EH (cell line): ENCODE data around the gene VLDLR.
A peak's percentile ranks its signal among the peaks of the same experiment; 100 is the strongest.

Experiments
- DNase-seq: peaks from one replicate; pipeline ENCODE4 v3.0.0-alpha.2; 2015; ENCODE audit warnings: low read depth

Gene VLDLR

DNA sequence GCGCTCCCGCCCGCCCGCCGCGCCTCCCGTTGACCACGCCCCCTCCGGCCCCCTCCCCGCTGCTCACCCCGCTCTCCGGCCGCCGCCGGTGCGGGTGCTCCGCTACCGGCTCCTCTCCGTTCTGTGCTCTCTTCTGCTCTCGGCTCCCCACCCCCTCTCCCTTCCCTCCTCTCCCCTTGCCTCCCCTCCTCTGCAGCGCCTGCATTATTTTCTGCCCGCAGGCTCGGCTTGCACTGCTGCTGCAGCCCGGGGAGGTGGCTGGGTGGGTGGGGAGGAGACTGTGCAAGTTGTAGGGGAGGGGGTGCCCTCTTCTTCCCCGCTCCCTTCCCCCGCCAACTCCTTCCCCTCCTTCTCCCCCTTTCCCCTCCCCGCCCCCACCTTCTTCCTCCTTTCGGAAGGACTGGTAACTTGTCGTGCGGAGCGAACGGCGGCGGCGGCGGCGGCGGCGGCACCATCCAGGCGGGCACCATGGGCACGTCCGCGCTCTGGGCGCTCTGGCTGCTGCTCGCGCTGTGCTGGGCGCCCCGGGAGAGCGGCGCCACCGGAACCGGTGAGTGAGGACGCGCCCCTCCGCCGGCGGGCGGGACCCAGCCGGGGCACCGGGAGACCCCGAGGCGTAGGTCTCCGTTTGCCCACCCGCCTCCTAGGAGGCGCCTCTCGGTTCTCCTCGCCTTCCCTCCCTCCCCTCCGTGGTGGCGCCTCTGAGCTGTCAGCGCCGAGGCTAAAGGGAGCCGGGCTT, at the start of gene VLDLR:
Gene VLDLR, plus strand, starts transcription at position 66 of the 739 bp plus-strand sequence. Its CDS starts 403 bp downstream, at position 469.
- peak; percentile 51 for DNase-seq

GRCh38 chr9:2574203-2574602, 47.4 kb upstream of the VLDLR start:
- DNase-seq, result peak; percentile 84

DNA sequence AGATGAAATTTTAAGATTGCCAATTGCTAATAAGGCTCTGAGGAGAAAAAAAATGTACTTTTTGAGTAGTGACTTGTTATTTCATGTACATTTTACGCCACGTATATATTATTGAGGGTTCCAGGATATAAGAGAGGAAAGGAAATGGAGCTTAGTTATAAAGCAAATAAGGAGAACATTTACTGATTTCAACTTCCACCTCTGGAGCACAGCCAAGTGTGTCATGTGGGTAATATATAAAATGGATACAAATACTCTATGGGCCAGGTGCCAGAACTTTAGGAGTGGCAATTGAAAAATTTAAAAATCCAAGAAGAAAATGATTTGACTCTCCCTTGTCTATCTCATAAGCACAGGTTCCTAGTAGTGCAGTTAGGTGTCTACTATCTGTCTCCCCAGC, 45.0 kb upstream of the VLDLR start:
- DNase-seq, result no peak

GRCh38 chr9:2583308-2584013, 38.1 kb upstream of the VLDLR start:
- DNase-seq, result no peak

GRCh38 chr9:2591967-2592366, 29.6 kb upstream of the VLDLR start:
- DNase-seq, result no peak

- no peak for DNase-seq
Observed at GRCh38 chr9:2593744-2594143, 27.8 kb upstream of the VLDLR start.

DNA sequence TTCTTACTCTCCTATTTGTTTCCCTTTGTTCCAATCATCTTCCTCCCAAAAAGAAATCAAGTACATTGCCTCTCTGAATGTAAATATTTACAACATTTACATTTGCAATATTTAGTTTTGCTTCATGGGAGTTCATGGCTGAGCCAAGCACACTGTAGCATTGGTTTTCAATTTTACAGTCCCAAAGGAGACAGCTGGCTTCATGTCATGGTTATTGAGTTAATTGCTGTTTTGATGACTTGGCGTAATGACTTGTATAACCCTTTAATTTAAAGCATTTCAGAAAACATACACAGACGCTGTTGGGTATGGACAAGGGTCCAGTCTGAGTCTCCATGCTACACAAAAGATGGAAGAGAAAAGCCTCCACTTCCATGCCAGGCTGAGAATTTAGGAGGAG, 25.6 kb upstream of the VLDLR start:
- no peak for DNase-seq

GRCh38 chr9:2597483-2597882, 24.1 kb upstream of the VLDLR start:
- peak; percentile 58 for DNase-seq

DNA sequence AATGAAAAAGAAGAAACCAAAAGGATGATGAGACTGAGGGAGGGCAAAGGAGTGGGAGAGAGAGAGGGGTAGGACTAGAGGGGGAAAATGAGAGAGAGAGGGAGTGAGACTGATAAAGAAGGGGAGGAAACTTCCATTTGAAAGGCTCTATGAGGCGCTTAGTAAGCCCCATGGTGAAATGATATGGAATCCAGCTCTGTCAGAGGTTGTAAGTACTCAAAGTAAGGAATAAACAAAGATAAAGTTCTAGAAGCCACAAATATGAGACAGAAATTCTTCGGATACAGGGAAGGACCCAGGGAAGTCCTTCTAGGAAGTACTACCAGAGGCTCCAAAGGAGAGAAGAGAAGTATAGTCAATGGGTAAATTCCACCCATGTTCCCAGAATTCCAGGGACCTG, 21.7 kb upstream of the VLDLR start:
- DNase-seq, result peak; percentile 56

DNA sequence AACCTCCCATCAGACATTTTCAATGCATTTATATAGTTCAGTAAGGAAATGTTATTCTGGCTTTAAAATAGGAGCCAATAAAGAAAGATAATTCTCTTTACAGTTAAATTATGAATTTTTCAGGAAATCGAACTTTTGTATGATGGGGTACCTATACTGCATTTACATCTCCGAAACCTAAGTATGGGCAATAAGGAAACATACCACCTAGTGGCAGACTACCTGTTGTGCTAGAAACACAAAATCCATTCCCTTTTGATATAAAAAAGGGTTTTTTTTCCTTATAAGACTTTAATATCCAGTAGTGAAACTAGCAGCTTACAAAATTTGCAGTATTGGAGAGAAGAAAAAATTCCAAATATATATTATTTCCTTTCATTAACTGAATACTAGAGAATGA, 21.3 kb upstream of the VLDLR start:
- no peak for DNase-seq

- DNase-seq, result no peak
Observed at GRCh38 chr9:2601785-2602378, 19.7 kb upstream of the VLDLR start.

GRCh38 chr9:2602704-2603116, 18.9 kb upstream of the VLDLR start:
- peak; percentile 54 for DNase-seq

GRCh38 chr9:2603621-2604020, 18.0 kb upstream of the VLDLR start:
- no peak for DNase-seq

GRCh38 chr9:2605246-2605645, 16.3 kb upstream of the VLDLR start:
- DNase-seq, result no peak

GRCh38 chr9:2608276-2608675, 13.3 kb upstream of the VLDLR start:
- no peak for DNase-seq

- DNase-seq, result peak; percentile 68
Observed at GRCh38 chr9:2610985-2611384, 10.6 kb upstream of the VLDLR start.

- no peak for DNase-seq
Observed at GRCh38 chr9:2611961-2612360, 9.6 kb upstream of the VLDLR start.

GRCh38 chr9:2613730-2614271, 7.8 kb upstream of the VLDLR start:
- no peak for DNase-seq

DNA sequence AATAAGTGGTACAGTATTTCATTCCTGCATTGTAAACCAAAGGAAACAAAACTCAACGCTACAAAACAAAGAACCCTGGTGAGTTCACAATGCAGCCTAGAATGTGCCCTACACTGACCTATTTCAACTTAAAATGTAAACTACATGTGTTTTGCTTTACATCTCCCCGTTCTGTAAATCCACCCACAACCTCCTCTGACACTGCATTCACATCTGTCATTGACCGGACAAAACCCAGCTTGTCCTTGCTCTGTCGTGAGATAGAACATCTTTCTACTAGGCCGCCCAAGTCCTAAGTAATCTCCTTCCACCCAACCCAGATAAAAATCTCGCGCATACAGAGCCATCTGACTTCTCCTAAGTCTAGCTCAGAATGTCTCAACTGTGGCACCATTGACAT, 6.1 kb upstream of the VLDLR start:
- no peak for DNase-seq

DNA sequence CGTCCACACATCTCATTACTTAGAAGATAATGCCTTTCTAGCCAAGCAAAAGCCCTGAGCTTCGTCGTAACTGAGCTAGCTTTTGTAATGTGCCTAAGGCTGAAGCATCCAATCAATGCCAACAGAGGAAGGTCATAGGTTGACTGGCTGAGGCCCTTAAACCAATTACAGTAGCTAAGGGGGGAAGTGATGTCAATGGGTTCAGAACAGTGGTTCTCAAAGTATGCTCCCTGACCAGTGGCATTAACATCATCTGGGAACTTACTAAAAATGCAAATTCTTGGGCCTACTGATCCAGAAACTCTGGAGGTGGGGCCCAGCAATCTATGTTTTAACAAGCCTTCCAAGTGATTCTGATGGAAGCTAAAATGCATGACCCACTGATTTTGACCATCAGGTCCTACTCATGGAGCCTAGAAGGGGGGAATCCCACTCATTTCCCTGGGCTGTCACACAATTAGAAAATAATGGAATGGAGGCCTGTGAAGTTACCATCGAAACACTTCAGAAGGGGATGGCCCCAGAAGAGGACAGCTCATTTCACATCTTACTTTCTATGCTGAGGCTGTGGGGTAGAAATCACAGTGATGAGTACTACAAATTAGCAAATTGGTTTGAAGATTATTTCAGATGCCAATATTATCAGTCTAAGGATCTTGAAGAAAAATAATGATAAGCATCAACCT, 4.8 kb upstream of the VLDLR start:
- no peak for DNase-seq

GRCh38 chr9:2618289-2618688, 3.3 kb upstream of the VLDLR start:
- no peak for DNase-seq
